GM19467 (cell line): ENCODE results near the gene LUC7L.
A peak's percentile ranks its signal among the peaks of the same experiment; 100 is the strongest.
"Not testable (repeated sequence)": the region's sequence is repeated elsewhere in the genome, so short reads cannot be mapped to it uniquely, and the experiment has no call there.

Experiments used
- ATAC-seq: cut with Tn5 transposase; IDR thresholded peaks from one replicate; pipeline ENCODE4 v1.9.1; 2021; ENCODE audit warnings: mild to moderate bottlenecking, moderate library complexity; ENCODE audit not compliant: unreplicated experiment

The LUC7L gene

GRCh38 chr16:228852-229730 lies at the start of gene LUC7L:
TSS of gene LUC7L (minus strand) at chr16:229449. CDS start at chr16:229339, 110 bp downstream.
- peak; percentile 60 for ATAC-seq

GRCh38 chr16:278863-279366 lies 49.7 kb upstream of the LUC7L start:
- ATAC-seq: no peak

DNA sequence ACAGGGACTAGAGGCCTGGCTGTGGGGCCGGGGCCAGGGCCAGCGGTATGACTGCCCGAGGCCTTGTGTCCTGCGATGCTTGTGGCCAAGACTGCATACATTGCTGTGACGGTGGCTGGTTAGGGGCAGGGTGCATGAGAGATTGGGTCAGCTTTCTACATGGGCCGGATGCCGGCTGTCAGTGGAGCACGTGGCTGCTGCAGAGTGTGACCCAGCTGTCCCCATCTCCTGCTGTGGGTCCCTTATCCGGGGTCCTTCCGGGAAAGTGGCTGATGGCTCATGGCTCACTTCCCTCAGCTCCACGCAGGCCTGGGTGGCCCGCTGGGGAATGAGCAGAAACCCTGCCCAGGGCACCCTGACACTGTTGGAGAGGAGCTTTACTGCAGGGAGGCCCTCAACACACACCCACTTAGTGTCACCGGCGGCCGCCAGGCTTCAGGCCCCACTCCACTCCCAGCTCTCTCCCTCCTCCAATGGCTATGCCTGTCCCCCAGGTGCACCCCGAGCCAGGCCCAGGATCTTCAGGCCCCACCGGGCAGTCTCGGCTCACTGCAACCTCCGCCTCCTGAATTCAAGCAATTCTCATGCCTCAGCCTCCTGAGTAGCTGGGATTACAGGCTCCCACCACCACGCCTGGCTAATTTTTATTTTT lies 47.3 kb upstream of the LUC7L start:
- ATAC-seq: no peak

DNA sequence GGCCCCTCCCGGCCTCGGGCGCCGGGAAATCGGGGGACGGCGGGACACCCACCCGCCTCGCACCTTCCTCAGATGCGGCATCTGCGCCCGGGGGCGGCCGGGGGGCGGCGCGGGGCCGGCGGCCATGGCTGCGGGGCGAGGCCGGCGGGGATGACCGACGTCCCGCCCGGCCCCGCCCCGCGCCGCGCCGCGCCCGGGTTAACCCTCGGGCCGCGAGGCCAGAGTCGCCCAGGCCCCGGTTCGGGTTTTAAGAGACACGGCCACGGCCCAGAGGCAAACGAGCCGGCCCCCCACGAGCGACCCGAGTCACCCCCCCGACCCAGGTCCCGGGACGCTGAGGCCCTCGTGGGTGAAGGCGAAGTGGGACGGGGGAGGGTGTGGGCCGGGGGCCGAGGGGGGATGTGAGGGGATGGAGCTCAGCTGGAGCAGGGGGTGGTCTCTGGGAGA lies 46.6 kb upstream of the LUC7L start, which contains the start of gene RGS11:
TSS of gene RGS11 (minus strand) at position 159 of the 447 bp plus-strand sequence. CDS start at position 126, 33 bp downstream.
- no peak for ATAC-seq

GRCh38 chr16:275041-275641 lies 45.9 kb upstream of the LUC7L start:
- no peak for ATAC-seq

DNA sequence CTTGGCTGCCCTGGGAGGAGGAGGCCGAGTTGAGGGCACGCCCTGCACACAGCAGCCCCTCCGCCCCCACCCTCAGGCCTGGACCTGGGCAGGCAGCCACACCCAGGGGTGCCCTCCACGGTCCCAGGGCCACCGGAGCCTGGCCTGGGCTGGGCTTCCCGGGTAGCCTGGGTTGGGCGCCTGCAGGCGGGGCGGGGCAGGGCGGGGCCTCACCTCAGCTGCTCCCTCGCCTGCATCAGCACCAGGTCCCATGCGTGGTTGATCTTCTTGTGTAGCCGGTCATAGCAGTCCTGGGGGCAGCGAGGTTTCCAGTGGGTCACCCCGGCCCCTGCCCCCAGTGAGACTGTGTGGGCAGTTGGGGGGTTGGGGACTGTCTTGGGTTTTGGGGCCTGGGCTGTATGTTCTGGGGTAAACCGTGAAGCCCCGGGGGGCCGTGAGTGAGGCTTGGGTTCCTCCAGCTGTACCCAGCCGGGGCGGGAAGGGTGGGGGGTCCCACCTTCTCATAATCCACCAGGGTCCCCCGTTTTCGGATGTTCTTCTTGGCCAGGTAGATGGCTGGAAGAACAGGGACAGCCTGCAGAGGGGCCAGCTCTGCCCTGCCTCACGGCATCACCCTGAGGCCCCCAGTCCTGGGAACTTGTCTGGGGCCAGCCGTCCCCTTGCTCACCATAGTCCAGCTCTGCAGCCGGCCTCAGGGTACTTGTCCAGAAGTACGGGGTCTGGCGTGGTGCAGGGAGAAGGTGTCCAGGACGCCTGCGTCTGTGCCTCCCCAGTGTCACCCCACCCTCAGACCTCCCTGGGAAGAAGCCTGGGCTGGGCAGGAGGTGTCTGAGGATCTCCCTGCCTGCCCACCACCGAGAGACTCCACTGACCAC lies 44.5 kb upstream of the LUC7L start:
- ATAC-seq: no peak

- ATAC-seq: no peak
These were observed 43.6 kb upstream of the LUC7L start for GRCh38 chr16:272633-273546.

- no peak for ATAC-seq
These were observed 41.4 kb upstream of the LUC7L start for GRCh38 chr16:270381-271255.

GRCh38 chr16:269061-269796 lies 40.0 kb upstream of the LUC7L start:
- ATAC-seq: no peak

- ATAC-seq: no peak
These were observed 39.1 kb upstream of the LUC7L start for GRCh38 chr16:268141-269053.

- ATAC-seq: not testable (repeated sequence)
These were observed 38.3 kb upstream of the LUC7L start for GRCh38 chr16:267562-267961.

GRCh38 chr16:266258-267164 lies 37.3 kb upstream of the LUC7L start:
- no peak for ATAC-seq

GRCh38 chr16:265711-266110 lies 36.5 kb upstream of the LUC7L start:
- no peak for ATAC-seq

DNA sequence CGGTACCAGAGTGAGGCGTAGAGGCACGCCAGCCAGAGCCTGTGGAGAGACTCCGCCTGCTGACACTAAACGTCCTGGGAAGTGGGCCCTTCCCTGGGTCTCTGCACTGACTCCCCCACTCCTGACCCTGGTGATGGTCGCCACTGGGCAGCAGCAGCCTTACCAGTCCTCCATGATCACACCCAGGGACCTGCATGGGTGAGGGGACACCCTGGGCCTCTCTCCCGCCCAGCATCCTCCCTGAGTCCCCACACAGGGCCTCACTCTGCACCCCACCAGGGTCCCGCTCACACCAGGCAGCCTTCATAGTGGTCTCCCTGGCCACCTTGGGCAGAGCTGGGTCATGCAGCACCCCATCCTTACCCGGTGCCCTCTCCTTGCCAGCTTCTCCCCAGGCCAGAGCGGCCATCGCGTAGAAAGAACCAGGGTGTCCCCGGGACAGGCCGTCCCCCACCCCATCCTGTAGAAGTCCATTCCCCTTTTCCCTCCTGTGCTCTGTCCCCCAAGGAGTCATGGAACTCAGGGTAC lies 35.8 kb upstream of the LUC7L start:
- ATAC-seq: no peak

GRCh38 chr16:264440-264951 lies 35.2 kb upstream of the LUC7L start:
- ATAC-seq: no peak
